Loucy (cell line): ENCODE data around the gene KDR.

ENCODE experiments used
- CTCF ChIP-seq: fragments of 200-600 bp; sonication (generic); conservative IDR thresholded peaks from 2 replicates; pipeline ENCODE4 v1.5.1; 2014; ENCODE audit warnings: mild to moderate bottlenecking, antibody characterized with exemption, low read length
- EZH2phosphoT487 ChIP-seq: fragments of 200-600 bp; IDR thresholded peaks from 2 replicates; pipeline ENCODE4 v1.6.1; 2018; ENCODE audit warnings: antibody characterized with exemption, mild to moderate bottlenecking, moderate library complexity, borderline replicate concordance

- TF ChIP-seq EZH2phosphoT487 (no peak), CTCF (no peak)
Measured at GRCh38 chr4:55110131-55110530, 15.3 kb downstream of the KDR start.
